Neuron (in vitro differentiated cells): ENCODE results near the gene SUFU.

Experiments
- H2AFZ ChIP-seq: one replicate; pipeline ENCODE4 v1.6.1; 2013; ENCODE audit warnings: low read depth, mild to moderate bottlenecking, inconsistent platforms, low read length, moderate library complexity
- H3K27me3 ChIP-seq: one replicate; pipeline ENCODE4 v1.6.1; 2013; ENCODE audit warnings: low read length; ENCODE audit not compliant: insufficient read depth
- H3K36me3 ChIP-seq: one replicate; pipeline ENCODE4 v1.6.1; 2013; ENCODE audit warnings: low read length; ENCODE audit not compliant: insufficient read depth
- H3K4me1 ChIP-seq: one replicate; pipeline ENCODE4 v1.6.1; 2013; ENCODE audit warnings: low read length; ENCODE audit not compliant: insufficient read depth
- H3K4me3 ChIP-seq: 2 replicates; pipeline ENCODE4 v1.5.1; 2013; ENCODE audit warnings: mild to moderate bottlenecking, low read length, moderate library complexity
- H3K9me3 ChIP-seq: one replicate; pipeline ENCODE4 v1.6.1; 2013; ENCODE audit warnings: low read length

The SUFU gene

DNA sequence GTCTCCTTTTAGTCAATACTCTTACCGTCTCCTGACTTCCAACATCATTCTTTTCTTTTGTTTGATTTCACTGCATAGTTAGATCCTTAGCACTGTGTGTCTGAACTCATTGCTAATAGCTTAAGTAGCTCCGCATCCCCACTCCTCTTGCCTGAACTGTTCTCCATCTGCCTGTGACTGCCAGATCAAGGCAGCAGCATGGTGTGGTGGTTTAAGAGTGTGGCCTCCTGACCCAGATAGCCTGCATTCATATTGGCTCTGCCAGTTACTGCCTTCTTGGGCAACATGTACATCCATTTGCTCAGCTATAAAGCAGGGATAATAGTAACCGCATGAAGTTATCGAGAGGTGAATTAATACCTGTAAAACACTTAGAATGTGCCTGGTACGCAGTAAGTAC lies 50.8 kb downstream of the SUFU start:
- H3K36me3 ChIP-seq = peaks cover 22% of the 10 kb centered on the region
- H3K9me3 ChIP-seq = peaks cover 2% of the 10 kb centered on the region
- H2AFZ ChIP-seq = no peak overlapping the region
- no peaks in the 10 kb centered on the region for H3K27me3 ChIP-seq
- H3K4me3 ChIP-seq = no peak overlapping the region
- no peaks in the 10 kb centered on the region for H3K4me1 ChIP-seq

DNA sequence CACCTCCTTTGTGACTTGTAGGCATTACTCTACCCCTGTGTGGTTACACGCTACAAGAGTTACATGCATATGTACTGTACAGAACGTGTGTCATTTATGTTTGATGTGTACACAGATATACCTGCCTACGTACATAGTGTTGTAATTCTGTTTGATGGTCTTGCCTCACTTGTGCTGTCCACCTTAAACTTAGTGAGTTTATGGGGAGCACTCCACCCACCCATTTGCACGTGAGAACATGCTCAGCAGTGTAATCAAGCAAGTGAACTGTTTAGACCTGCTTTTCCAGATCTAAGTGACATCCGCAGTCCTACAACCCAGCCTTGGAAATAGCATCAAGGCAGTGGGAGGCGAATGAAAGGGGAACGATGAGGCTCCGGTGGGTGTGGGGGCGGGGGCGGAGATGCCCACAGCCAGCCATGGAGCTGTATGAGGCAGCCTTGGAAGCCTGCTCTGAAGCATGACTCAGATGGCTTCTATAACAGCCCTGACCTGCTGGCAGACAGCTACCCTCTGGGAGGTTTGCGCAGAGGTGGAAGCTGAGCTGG lies 52.1 kb downstream of the SUFU start:
- Histone ChIP-seq H3K4me3 (no peak overlapping the region), H2AFZ (no peak overlapping the region), H3K4me1 (no peaks in the 10 kb centered on the region), H3K27me3 (no peaks in the 10 kb centered on the region), H3K36me3 (peaks cover 10% of the 10 kb centered on the region), H3K9me3 (no peaks in the 10 kb centered on the region)

DNA sequence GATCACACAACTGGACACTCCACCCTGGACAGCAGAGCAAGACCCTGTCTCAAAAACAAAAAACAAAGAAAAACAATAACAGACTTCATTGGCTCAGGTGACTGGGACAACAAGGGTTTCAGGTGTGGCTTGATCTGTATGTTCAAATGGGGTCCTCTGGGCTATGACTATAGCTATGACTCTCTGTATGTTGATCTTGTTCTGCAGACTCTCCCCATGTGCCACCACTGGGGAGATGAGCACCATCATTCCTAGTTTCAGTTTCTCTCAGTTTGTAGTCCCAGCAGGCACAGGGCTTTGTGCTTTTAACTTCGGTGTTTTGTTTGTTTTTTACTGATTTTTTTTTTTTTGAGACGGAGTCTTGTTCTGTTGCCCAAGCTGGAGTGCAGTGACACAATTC lies 53.8 kb downstream of the SUFU start:
- no peak overlapping the region for H3K4me3 ChIP-seq
- H3K27me3 ChIP-seq = no peaks in the 10 kb centered on the region
- no peaks in the 10 kb centered on the region for H3K4me1 ChIP-seq
- H3K36me3 ChIP-seq = no peaks in the 10 kb centered on the region
- no peaks in the 10 kb centered on the region for H3K9me3 ChIP-seq
- H2AFZ ChIP-seq = no peak overlapping the region

DNA sequence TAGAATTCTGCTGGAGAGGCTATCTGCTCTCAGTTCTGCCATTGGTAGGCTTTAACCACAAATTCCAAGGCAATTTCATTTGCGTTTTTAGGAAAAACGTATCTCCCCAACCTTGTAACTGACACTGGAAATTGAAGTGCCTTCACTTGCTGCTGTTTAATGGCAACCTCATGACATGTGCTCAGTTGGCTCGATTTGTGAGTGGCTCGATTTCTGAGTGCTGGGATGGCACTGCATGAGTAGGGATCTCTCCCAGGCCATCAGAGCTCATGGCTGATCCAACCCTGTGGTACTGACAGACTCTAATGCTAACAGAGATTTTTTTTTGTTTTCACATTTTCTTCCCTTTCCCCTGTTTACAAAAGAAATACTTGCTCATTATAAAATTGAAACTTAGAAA lies 56.0 kb downstream of the SUFU start:
- no peaks in the 10 kb centered on the region for H3K36me3 ChIP-seq
- H3K27me3 ChIP-seq = no peaks in the 10 kb centered on the region
- no peaks in the 10 kb centered on the region for H3K9me3 ChIP-seq
- no peaks in the 10 kb centered on the region for H3K4me1 ChIP-seq
- no peak overlapping the region for H3K4me3 ChIP-seq
- no peak overlapping the region for H2AFZ ChIP-seq

DNA sequence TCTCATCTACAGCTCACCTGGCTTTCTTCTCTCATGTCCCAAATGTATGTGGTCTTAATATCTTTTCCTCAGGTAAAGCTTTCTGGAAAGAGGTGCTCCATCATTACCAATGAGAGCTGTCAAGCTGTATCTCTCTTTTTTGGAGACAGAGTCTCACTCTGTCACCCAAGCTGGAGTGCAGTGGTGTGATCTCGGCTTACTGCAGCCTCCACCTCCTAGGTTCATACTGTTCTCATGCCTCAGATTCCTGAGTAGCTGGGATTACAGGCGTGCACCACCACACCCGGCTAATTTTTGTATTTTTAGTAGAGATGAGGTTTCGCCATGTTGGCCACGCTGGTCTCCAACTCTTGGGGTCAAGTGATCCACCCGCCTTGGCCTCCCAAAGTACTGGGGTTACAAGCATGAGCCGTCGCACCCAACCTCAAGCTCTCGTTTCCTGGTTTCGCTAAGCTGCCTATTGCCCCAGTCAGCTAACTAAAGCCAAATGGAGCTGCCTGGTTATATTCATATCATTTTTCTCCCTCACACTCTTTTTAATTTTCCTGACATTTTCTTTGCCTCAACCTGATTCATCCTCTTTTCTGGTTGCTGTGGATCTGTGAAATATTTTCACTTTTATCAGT lies 60.5 kb downstream of the SUFU start:
- H3K36me3 ChIP-seq = no peaks in the 10 kb centered on the region
- no peaks in the 10 kb centered on the region for H3K27me3 ChIP-seq
- no peaks in the 10 kb centered on the region for H3K9me3 ChIP-seq

DNA sequence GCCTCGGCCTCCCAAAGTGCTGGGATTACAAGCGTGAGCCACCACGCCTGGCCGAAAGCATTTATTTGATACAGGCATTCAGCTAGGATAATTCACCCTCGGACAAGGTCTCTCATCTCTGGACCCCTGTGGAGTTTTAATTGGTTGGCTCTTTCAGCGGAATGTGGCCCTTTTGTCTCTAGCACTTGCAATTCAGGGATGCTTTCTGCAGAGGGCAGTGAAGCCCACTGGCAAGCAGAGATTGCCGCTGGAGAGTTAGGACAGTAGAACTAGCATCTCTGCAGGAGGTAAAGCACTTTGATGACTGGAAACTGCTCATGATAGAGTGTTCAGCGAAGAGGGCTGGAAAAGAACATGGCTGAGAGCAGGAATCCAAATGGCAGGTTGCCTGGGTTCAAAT lies 62.0 kb downstream of the SUFU start:
- Histone ChIP-seq H3K9me3 (no peaks in the 10 kb centered on the region), H3K27me3 (no peaks in the 10 kb centered on the region), H3K4me3 (no peak overlapping the region), H3K4me1 (no peaks in the 10 kb centered on the region), H3K36me3 (no peaks in the 10 kb centered on the region), H2AFZ (no peak overlapping the region)

More for the DNA sequence above, 60.5 kb downstream of the SUFU start:
- no peak overlapping the region for H2AFZ ChIP-seq
- no peaks in the 10 kb centered on the region for H3K4me1 ChIP-seq
- H3K4me3 ChIP-seq = no peak overlapping the region

DNA sequence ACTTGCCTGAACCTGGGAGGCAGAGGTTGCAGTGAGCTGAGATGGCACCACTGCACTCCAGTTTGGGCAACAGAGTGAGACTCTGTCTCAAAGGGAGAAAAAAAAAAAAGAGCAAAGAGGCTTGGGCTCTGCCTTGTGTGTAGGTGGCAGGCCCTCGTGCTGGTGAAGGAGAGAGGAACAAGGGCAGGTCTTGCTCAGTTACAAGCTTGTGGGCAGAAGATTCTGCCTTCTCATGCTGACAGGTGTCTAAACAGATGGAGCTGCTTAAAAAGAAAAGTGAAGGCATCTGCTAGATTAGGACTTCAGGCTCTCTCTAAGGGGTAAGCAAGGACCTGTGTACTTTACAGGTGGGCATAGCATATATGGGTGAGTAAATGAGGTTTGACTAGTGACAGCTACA lies 75.0 kb downstream of the SUFU start:
- no peaks in the 10 kb centered on the region for H3K9me3 ChIP-seq
- H3K27me3 ChIP-seq = no peaks in the 10 kb centered on the region
- H3K4me3 ChIP-seq = no peak overlapping the region
- no peaks in the 10 kb centered on the region for H3K36me3 ChIP-seq
- peaks cover 28% of the 10 kb centered on the region for H3K4me1 ChIP-seq
- H2AFZ ChIP-seq = no peak overlapping the region

DNA sequence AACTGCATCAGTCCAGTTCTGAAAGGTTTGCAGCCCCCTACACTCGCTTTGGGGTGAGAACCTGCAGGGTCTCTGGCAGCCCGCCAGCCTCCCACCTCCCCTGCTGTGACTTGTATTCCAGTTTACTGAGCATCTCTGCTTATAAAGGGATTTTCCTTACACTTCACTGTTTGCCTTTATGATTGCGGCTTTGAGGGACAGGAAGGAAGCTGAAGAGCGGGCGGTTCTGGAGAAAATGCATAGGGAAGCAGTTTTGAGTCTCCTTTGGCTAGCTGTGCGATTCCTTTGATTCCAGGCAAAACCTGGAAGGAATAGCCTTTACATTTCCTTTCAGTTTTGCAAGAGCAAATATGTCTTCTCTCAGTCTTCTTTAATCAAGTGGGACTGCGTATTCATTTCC lies 75.6 kb downstream of the SUFU start:
- H3K9me3 ChIP-seq = no peaks in the 10 kb centered on the region
- no peaks in the 10 kb centered on the region for H3K27me3 ChIP-seq
- H3K36me3 ChIP-seq = no peaks in the 10 kb centered on the region
- H3K4me1 ChIP-seq = peaks cover 30% of the 10 kb centered on the region
- H3K4me3 ChIP-seq = no peak overlapping the region
- H2AFZ ChIP-seq = no peak overlapping the region

DNA sequence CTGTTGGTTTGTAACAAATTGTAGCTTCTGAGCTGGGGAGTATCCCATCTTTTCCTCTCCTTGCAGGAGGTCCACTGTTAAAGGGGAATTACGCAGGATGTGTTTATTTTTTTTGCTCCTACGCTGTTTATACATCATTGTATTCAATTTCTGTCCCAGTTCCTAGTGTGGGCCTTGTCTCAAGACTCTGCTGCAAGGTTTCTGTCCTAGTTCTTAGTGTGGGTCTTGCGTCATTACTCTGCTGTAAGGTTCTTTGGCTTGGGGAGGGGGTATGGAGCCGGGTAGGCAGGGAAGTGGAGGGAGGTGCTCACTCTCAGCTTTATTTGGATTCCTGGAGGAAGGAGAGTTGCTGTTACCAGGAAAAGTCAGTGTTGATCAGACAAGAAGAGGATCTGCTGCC lies 76.5 kb downstream of the SUFU start:
- Histone ChIP-seq H3K4me3 (no peak overlapping the region), H3K36me3 (no peaks in the 10 kb centered on the region), H3K27me3 (no peaks in the 10 kb centered on the region)

DNA sequence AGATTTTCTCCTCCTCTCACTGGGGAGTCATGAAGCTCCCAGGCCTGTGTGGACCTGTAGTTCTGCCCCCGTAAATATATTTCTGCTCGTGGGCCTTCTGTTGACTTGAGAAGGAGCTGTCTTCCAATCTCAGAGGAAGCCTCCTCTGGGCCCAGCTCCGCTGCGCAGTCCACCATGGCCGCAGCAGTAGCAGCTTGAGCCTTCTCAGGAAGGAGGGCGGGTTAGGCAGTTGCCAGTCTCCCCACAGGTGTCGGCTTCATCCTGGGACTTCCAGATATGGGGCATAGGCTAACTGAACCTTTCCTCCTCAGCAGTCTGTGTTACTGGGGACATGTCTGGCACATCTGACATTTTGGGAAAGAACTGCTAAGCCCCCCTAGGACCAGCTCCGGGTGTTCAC lies 77.6 kb downstream of the SUFU start:
- no peak overlapping the region for H3K4me3 ChIP-seq
- H3K27me3 ChIP-seq = no peaks in the 10 kb centered on the region
- H3K4me1 ChIP-seq = peaks cover 30% of the 10 kb centered on the region
- no peaks in the 10 kb centered on the region for H3K36me3 ChIP-seq
- H2AFZ ChIP-seq = no peak overlapping the region
- H3K9me3 ChIP-seq = no peaks in the 10 kb centered on the region

More for the DNA sequence above, 76.5 kb downstream of the SUFU start:
- no peaks in the 10 kb centered on the region for H3K9me3 ChIP-seq
- H2AFZ ChIP-seq = no peak overlapping the region
- H3K4me1 ChIP-seq = peaks cover 30% of the 10 kb centered on the region

DNA sequence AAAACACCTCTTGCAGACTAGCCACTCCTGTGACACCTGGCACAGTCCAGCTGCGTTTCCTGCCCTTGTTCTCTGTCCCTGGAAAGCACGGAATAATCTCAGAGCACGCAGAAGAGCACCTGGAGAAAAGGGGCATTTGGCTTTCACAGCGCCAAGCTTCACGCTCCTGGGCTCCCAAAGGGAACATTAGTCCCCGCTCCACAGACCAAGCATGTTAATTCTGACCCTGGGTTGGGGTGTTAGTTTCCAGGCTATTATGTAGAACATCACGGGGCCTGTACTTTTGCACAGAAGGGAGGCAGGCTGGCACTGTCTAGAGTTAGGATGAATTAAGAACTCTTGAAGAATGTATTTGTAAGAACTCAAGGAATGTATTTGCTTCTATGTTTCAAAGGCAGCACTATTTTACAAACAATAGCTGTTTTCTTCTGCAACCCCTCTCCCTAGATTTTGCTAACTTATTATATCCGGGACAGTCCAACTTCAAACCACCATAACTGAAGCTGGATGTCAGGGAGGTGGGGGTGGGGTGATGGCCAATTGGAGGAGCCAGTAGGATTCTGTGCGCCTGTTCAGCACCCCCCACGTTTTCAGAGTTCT lies 78.3 kb downstream of the SUFU start:
- H3K4me1 ChIP-seq = peaks cover 30% of the 10 kb centered on the region
- no peaks in the 10 kb centered on the region for H3K27me3 ChIP-seq
- no peak overlapping the region for H3K4me3 ChIP-seq
- H2AFZ ChIP-seq = no peak overlapping the region
- no peaks in the 10 kb centered on the region for H3K36me3 ChIP-seq
- no peaks in the 10 kb centered on the region for H3K9me3 ChIP-seq

DNA sequence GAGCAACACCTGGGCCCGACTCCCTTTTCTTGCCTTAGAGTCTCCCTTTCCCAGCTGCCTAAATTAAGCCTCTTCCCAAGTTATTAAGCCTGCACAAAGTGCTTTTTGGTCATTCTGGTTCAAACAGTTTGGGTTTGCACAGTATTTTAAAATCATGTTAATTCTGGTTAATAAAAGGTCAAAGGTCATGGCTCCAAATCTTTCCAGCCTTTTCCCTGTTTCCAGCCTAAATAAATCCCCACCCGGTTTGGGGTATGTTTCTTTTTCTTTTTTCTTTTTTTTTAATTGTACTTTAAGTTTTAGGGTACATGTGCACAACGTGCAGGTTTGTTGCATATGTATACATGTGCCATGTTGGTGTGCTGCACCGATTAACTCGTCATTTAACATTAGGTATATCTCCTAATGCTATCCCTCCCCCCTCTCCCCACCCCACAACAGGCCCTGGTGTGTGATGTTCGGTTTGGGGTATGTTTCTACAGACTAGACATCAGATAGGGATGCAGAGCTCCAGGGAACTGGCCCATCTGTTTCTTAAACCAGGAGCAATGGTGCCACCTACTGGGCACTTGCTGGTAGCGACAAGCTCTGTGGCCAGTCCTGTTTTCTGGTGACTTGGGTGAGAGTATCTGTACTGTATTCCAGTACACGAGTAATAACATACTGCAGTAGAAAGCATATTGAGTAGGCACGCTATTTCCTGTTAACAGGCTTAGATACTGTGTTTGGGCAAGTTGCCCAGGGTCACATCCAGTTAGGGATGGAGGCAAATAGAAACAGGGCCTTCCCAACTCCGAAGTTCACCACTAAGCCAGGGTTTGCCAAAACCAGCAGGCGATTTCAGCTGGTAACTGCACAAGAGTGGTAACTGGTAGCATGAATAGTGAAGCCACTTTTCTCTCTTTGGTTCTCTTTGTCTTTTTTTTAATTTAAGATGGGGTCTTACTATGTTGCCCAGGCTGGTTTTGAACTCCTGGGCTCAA lies 80.0 kb downstream of the SUFU start:
- H3K9me3 ChIP-seq = no peaks in the 10 kb centered on the region
- H3K27me3 ChIP-seq = no peaks in the 10 kb centered on the region
- no peak overlapping the region for H2AFZ ChIP-seq
- H3K4me1 ChIP-seq = peaks cover 30% of the 10 kb centered on the region
- no peaks in the 10 kb centered on the region for H3K36me3 ChIP-seq
- H3K4me3 ChIP-seq = no peak overlapping the region

DNA sequence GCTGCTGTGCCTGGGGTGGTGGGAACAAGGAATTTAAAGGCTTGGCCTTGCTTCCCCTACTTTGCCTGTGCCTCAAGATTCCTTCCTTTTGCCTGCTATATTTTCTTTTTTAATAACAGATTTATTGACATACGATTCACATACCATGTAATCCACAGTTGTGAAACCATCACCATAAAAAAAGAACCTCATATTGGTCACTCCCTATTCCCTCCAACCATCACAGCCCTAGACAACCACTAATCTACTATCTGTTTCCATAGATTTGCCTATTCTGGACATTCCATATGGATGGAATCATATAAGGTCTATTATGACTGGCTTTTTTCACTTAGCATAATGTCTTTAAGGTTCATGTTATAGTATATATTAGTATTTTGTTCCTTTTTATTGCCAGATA lies 81.3 kb downstream of the SUFU start:
- Histone ChIP-seq H3K4me1 (peaks cover 27% of the 10 kb centered on the region), H2AFZ (no peak overlapping the region), H3K27me3 (no peaks in the 10 kb centered on the region), H3K4me3 (no peak overlapping the region), H3K9me3 (no peaks in the 10 kb centered on the region), H3K36me3 (no peaks in the 10 kb centered on the region)
